ENCODE data around the gene EXD2.
"Not testable (repeated sequence)": the region's sequence is repeated elsewhere in the genome, so short reads cannot be mapped to it uniquely, and the experiment has no call there.

EXD2 gene

GRCh38 chr14:69282448-69282847 is 91.2 kb downstream of the EXD2 start:
- no peak for DNase-seq

GRCh38 chr14:69284170-69284569 is 92.9 kb downstream of the EXD2 start:
- DNase-seq: no peak

- no peak for DNase-seq
These were observed 94.5 kb downstream of the EXD2 start for GRCh38 chr14:69285661-69286255.

- no peak for DNase-seq
These were observed 96.1 kb downstream of the EXD2 start for GRCh38 chr14:69287098-69288010.

- DNase-seq: no peak
These were observed 96.9 kb downstream of the EXD2 start for GRCh38 chr14:69288011-69288771.

- DNase-seq: no peak
These were observed 97.8 kb downstream of the EXD2 start for GRCh38 chr14:69288956-69289705.

GRCh38 chr14:69289811-69290520 is 98.7 kb downstream of the EXD2 start:
- no peak for DNase-seq

GRCh38 chr14:69290881-69291280 is 99.6 kb downstream of the EXD2 start:
- not testable (repeated sequence) for DNase-seq

GRCh38 chr14:69291396-69291795 is 100.1 kb downstream of the EXD2 start:
- no peak for DNase-seq

GRCh38 chr14:69291891-69292561 is 100.7 kb downstream of the EXD2 start:
- DNase-seq: no peak
